H9 (cell line): Measurements from ENCODE around the gene RAB5A. TPM values are rescaled to one million over a fixed set of nuclear protein-coding genes. Genes with fewer than 3 reads are reported as not detected.

Experiments
- DNase-seq: peaks from one replicate; pipeline ENCODE4 v3.0.0-alpha.2; 2017
- H2AFZ ChIP-seq: one replicate; pipeline ENCODE4 v1.6.1; 2013; ENCODE audit warnings: mild to moderate bottlenecking, low read length, control low read depth, moderate library complexity
- H2AK5ac ChIP-seq: 2 replicates; pipeline ENCODE4 v1.6.1; 2013; ENCODE audit warnings: low read length, control low read depth, mixed read lengths; ENCODE audit not compliant: insufficient read length
- H2BK120ac ChIP-seq: one replicate; pipeline ENCODE4 v1.6.1; 2013; ENCODE audit warnings: low read depth, mild to moderate bottlenecking, low read length, control low read depth, inconsistent platforms; ENCODE audit not compliant: poor library complexity, severe bottlenecking
- H2BK12ac ChIP-seq: 2 replicates; pipeline ENCODE4 v1.6.1; 2013; ENCODE audit warnings: low read length, control low read depth, mixed read lengths, low read depth; ENCODE audit not compliant: insufficient read length
- H2BK15ac ChIP-seq: 2 replicates; pipeline ENCODE4 v1.6.1; 2013; ENCODE audit warnings: low read depth, low read length, control low read depth
- H2BK20ac ChIP-seq: one replicate; pipeline ENCODE4 v1.6.1; 2013; ENCODE audit warnings: low read depth, mild to moderate bottlenecking, low read length, control low read depth, inconsistent platforms; ENCODE audit not compliant: poor library complexity, severe bottlenecking
- H2BK5ac ChIP-seq: 2 replicates; pipeline ENCODE4 v1.6.1; 2013; ENCODE audit warnings: low read length, control low read depth, mixed read lengths; ENCODE audit not compliant: insufficient read length
- H3K14ac ChIP-seq: 2 replicates; pipeline ENCODE4 v1.6.1; 2013; ENCODE audit warnings: low read length, control low read depth; ENCODE audit not compliant: insufficient read depth
- H3K18ac ChIP-seq: 2 replicates; pipeline ENCODE4 v1.6.1; 2013; ENCODE audit warnings: low read depth, mild to moderate bottlenecking, mixed read lengths, low read length, control low read depth; ENCODE audit not compliant: insufficient read length
- H3K23ac ChIP-seq: 2 replicates; pipeline ENCODE4 v1.6.1; 2013; ENCODE audit warnings: low read length, control low read depth, mixed read lengths, low read depth; ENCODE audit not compliant: insufficient read length
- H3K23me2 ChIP-seq: 2 replicates; pipeline ENCODE4 v1.6.1; 2013; ENCODE audit warnings: low read depth, mild to moderate bottlenecking, mixed read lengths, low read length, control low read depth; ENCODE audit not compliant: insufficient read length, poor library complexity, severe bottlenecking
- H3K27ac ChIP-seq: 2 replicates; pipeline ENCODE4 v1.5.1; 2013; ENCODE audit warnings: low read length, control low read depth, mixed read lengths, low read depth; ENCODE audit not compliant: insufficient read length
- H3K27me3 ChIP-seq: 2 replicates; pipeline ENCODE4 v1.6.1; 2013; ENCODE audit warnings: low read length, control low read depth, inconsistent platforms; ENCODE audit not compliant: insufficient read depth
- H3K4ac ChIP-seq: 2 replicates; pipeline ENCODE4 v1.6.1; 2013; ENCODE audit warnings: low read depth, mild to moderate bottlenecking, control low read depth, inconsistent platforms, low read length, moderate library complexity
- H3K4me1 ChIP-seq: 2 replicates; pipeline ENCODE4 v1.6.1; 2013; ENCODE audit warnings: low read length, control low read depth, inconsistent platforms; ENCODE audit not compliant: insufficient read depth
- H3K4me2 ChIP-seq: 2 replicates; pipeline ENCODE4 v1.6.1; 2013; ENCODE audit warnings: low read length, control low read depth, mixed read lengths; ENCODE audit not compliant: insufficient read length, insufficient read depth
- H3K56ac ChIP-seq: 2 replicates; pipeline ENCODE4 v1.6.1; 2013; ENCODE audit warnings: low read depth, mild to moderate bottlenecking, mixed read lengths, low read length, control low read depth; ENCODE audit not compliant: insufficient read length
- H3K79me1 ChIP-seq: 2 replicates; pipeline ENCODE4 v1.6.1; 2013; ENCODE audit warnings: low read depth, mild to moderate bottlenecking, moderate library complexity, low read length, control low read depth, inconsistent platforms; ENCODE audit not compliant: insufficient read depth, poor library complexity, severe bottlenecking
- H3K79me2 ChIP-seq: 2 replicates; pipeline ENCODE4 v1.6.1; 2013; ENCODE audit warnings: low read length, control low read depth, inconsistent platforms; ENCODE audit not compliant: insufficient read depth
- H3K9ac ChIP-seq: 2 replicates; pipeline ENCODE4 v1.6.1; 2013; ENCODE audit warnings: low read length, control low read depth, mixed read lengths; ENCODE audit not compliant: insufficient read length; ENCODE audit errors: extremely low read depth
- H3K9me3 ChIP-seq: one replicate; pipeline ENCODE4 v1.6.1; 2013; ENCODE audit warnings: low read depth, low read length, inconsistent platforms; ENCODE audit not compliant: control insufficient read depth
- H3T11ph ChIP-seq: one replicate; pipeline ENCODE4 v1.6.1; 2013; ENCODE audit warnings: mild to moderate bottlenecking, low read length, control low read depth, inconsistent platforms
- H4K20me1 ChIP-seq: one replicate; pipeline ENCODE4 v1.6.1; 2013; ENCODE audit not compliant: control insufficient read depth, insufficient read length, insufficient read depth
- H4K5ac ChIP-seq: 2 replicates; pipeline ENCODE4 v1.6.1; 2013; ENCODE audit warnings: low read depth, mild to moderate bottlenecking, mixed read lengths, low read length, control low read depth; ENCODE audit not compliant: insufficient read length
- H4K8ac ChIP-seq: replicated peaks from 2 replicates; pipeline ENCODE4 v1.6.1; 2013; ENCODE audit warnings: low read length, control low read depth, mixed read lengths, low read depth; ENCODE audit not compliant: insufficient read length
- H4K91ac ChIP-seq: 2 replicates; pipeline ENCODE4 v1.6.1; 2013; ENCODE audit warnings: low read depth, mild to moderate bottlenecking, moderate library complexity, mixed read lengths, low read length, control low read depth; ENCODE audit not compliant: insufficient read length
- H3K27ac Mint-ChIP-seq, 3 experiments: 2 replicates in 2 of 3; 3 replicates in 1 of 3; pipeline ENCODE4 v1.8.0; 2020 to 2021; ENCODE audit warnings: mixed read lengths in 3 of 3, mild to moderate bottlenecking in 1 of 3, moderate library complexity in 1 of 3
- H3K27me3 Mint-ChIP-seq: 2 replicates; pipeline ENCODE4 v1.8.0; 2021; ENCODE audit warnings: low read depth, mild to moderate bottlenecking, moderate library complexity, mixed read lengths
- H3K36me3 Mint-ChIP-seq, 3 experiments: 2 replicates in 2 of 3; 3 replicates in 1 of 3; pipeline ENCODE4 v1.8.0; 2020 to 2021; ENCODE audit warnings: low read depth in 3 of 3, mixed read lengths in 3 of 3; ENCODE audit not compliant: insufficient read depth in 1 of 3
- H3K4me1 Mint-ChIP-seq, 2 experiments: 2 replicates each; pipeline ENCODE4 v1.8.0; 2020; ENCODE audit warnings: mixed read lengths in 2 of 2
- H3K4me3 Mint-ChIP-seq, 2 experiments: 2 replicates in 1 of 2; 3 replicates in 1 of 2; pipeline ENCODE4 v1.8.0; 2020 to 2021; ENCODE audit warnings: mild to moderate bottlenecking in 2 of 2, mixed read lengths in 2 of 2, moderate library complexity in 1 of 2
- H3K9me3 Mint-ChIP-seq, 2 experiments: 2 replicates in 1 of 2; 3 replicates in 1 of 2; pipeline ENCODE4 v1.8.0; 2020; ENCODE audit warnings: mild to moderate bottlenecking in 2 of 2, mixed read lengths in 2 of 2, moderate library complexity in 1 of 2
- WGBS: extraction: QIAGEN DNeasy Blood & Tissue Kit; methylation state at CpG from one replicate; pipeline ENCODE4 v1.1.7; 2013; ENCODE audit warnings: missing lambda C conversion rate, low lambda C conversion rate, mixed read lengths; ENCODE audit not compliant: insufficient read length; ENCODE audit errors: extremely low coverage; 5-methylcytosine and 5-hydroxymethylcytosine counted together
- total RNA-seq: library from RNA; stranded (reverse); gene quantifications from 2 replicates; pipeline ENCODE4 v1.2.1, GENCODE V29; 2021
- TF ChIP-seq, protein P1 (sequence below): fragments of 200-600 bp; sonication (generic); conservative IDR thresholded peaks from 3 replicates; pipeline ENCODE4 v1.8.0; 2021; ENCODE audit warnings: antibody characterized with exemption, mild to moderate bottlenecking

RAB5A gene
- total RNA-seq, 1 experiment from 2014 or later: 84.8 TPM

DNA sequence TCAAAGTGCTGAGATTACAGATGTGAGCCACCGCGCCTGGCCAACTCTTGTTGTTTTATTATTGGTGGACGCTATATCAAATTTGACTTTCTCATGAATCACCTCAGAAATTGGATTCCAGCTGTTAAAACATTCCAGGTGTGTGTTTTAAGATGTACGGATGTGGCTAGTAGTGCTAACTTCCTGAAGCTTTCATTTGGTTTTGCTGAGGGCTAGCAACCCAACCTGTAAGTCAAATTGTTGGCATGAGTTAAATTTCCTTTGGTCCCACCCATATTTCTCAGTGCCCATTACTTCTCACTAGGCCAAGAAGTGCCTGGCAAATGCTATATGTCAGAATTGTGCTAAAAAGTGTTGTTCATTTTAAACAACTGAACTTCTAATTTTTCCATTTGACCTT, 80.2 kb downstream of the RAB5A start:
- Mint-ChIP-seq H3K27me3 (no peaks in the 10 kb centered on the region), H3K27ac (no peak overlapping the region), H3K4me1 (peaks cover 12 to 15% of the 10 kb centered on the region in 2 experiments), H3K36me3 (no peaks in the 10 kb centered on the region), H3K9me3 (no peaks in the 10 kb centered on the region), H3K4me3 (no peak overlapping the region)
- no peaks in the 10 kb centered on the region for H3K9me3 ChIP-seq
- H3K4me1 ChIP-seq: no peaks in the 10 kb centered on the region
- no peak overlapping the region for H3K9ac ChIP-seq
- H2AFZ ChIP-seq: no peak overlapping the region
- H2BK12ac ChIP-seq: no peak overlapping the region
- H3K27me3 ChIP-seq: no peaks in the 10 kb centered on the region
- no peak overlapping the region for H3K14ac ChIP-seq
- no peak overlapping the region for H2BK15ac ChIP-seq
- no CpG with 5 or more reads among the region's 4 CpGs for WGBS
- no peak overlapping the region for H3K27ac ChIP-seq
- H2BK5ac ChIP-seq: no peak overlapping the region
- H4K8ac ChIP-seq: no peak overlapping the region
- no peak overlapping the region for H3K23ac ChIP-seq
- H3K79me1 ChIP-seq: no peaks in the 10 kb centered on the region
- no peak overlapping the region for H4K91ac ChIP-seq
- H3K4me2 ChIP-seq: no peak overlapping the region
- no peaks in the 10 kb centered on the region for H3K23me2 ChIP-seq
- H2BK20ac ChIP-seq: no peak overlapping the region
- no peak overlapping the region for H2AK5ac ChIP-seq
- no peaks in the 10 kb centered on the region for H3K79me2 ChIP-seq
- H4K5ac ChIP-seq: no peak overlapping the region
- no peaks in the 10 kb centered on the region for H4K20me1 ChIP-seq
- DNase-seq: no peak
- TF ChIP-seq, protein P1, sequence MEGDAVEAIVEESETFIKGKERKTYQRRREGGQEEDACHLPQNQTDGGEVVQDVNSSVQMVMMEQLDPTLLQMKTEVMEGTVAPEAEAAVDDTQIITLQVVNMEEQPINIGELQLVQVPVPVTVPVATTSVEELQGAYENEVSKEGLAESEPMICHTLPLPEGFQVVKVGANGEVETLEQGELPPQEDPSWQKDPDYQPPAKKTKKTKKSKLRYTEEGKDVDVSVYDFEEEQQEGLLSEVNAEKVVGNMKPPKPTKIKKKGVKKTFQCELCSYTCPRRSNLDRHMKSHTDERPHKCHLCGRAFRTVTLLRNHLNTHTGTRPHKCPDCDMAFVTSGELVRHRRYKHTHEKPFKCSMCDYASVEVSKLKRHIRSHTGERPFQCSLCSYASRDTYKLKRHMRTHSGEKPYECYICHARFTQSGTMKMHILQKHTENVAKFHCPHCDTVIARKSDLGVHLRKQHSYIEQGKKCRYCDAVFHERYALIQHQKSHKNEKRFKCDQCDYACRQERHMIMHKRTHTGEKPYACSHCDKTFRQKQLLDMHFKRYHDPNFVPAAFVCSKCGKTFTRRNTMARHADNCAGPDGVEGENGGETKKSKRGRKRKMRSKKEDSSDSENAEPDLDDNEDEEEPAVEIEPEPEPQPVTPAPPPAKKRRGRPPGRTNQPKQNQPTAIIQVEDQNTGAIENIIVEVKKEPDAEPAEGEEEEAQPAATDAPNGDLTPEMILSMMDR: no peak
- H3K56ac ChIP-seq: no peak overlapping the region
- H3T11ph ChIP-seq: no peak overlapping the region
- no peak overlapping the region for H3K4ac ChIP-seq
- H2BK120ac ChIP-seq: no peak overlapping the region
- no peak overlapping the region for H3K18ac ChIP-seq
